Measurements from ENCODE around the gene PPP1R18. TPM values are rescaled to one million over a fixed set of nuclear protein-coding genes. Genes with fewer than 3 reads are reported as not detected.
"Not testable (repeated sequence)": the region's sequence is repeated elsewhere in the genome, so short reads cannot be mapped to it uniquely, and the experiment has no call there.

PPP1R18 gene
- total and polyA plus RNA-seq, 9 of the 15 experiments (the other 6 are each of a cell fraction or from before 2014, with no cell fraction given): 12.0 to 99.2 (median 42.6) TPM

DNA sequence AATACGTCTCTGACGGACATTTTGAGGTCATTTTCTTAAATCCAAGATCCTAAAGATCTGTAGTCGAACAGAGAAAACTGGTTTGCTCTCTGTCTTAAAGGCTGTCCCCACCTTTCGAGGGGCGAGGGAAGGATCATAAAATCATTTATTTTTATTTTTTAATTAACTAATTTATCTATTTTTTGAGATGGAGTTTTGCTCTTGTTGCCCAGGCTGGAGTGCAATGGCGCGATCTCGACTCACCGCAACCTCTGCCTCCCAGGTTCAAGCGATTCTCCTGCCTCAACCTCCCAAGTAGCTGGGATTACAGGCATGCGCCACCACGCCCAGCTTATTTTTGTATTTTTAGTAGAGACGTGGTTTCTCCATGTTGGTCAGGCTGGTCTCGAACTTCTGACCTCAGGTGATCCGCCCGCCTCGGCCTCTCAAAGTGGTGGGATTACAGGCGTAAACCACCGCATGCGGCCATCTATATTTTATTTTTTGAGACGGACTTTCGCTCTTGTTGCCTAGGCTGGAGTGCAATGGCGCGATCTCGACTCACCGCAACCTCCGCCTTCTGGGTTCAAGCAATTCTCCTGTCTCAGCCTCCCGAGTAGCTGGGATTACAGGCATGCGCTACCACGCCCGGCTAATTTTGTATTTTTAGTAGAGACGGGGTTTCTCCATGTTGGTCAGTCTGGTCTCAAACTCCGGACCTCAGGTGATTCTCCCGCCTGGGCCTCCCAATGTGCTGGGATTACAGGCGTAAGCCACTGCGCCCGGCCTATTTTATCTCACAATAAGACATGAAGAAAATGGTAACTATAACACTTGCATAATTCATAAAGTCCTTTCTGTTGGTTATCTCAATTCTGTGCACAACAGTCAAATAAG, 31.6 kb upstream of the PPP1R18 start (continued):
- TF ChIP-seq, protein P1, sequence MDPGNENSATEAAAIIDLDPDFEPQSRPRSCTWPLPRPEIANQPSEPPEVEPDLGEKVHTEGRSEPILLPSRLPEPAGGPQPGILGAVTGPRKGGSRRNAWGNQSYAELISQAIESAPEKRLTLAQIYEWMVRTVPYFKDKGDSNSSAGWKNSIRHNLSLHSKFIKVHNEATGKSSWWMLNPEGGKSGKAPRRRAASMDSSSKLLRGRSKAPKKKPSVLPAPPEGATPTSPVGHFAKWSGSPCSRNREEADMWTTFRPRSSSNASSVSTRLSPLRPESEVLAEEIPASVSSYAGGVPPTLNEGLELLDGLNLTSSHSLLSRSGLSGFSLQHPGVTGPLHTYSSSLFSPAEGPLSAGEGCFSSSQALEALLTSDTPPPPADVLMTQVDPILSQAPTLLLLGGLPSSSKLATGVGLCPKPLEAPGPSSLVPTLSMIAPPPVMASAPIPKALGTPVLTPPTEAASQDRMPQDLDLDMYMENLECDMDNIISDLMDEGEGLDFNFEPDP (CRISPR knock-in tag; IDR thresholded peaks at IDR 0.05): peak; percentile 65; the same call in 1 of the 2 replicates
- TF ChIP-seq NR1H2 (CRISPR knock-in tag; IDR thresholded peaks at IDR 0.05): 0 out of 2 replicates have a peak, but pooled peaks have one; percentile 10
- peak; percentile 47; the same call in 1 of the 2 replicates for TF ChIP-seq DMBX1 (CRISPR knock-in tag; IDR thresholded peaks at IDR 0.05; ENCODE audit: borderline replicate concordance)
- 0 out of 2 replicates have a peak, but pooled peaks have one; percentile 46 for TF ChIP-seq PATZ1 (CRISPR knock-in tag; IDR thresholded peaks at IDR 0.05; ENCODE audit: borderline replicate concordance)
- TF ChIP-seq BRD4 (IDR thresholded peaks at IDR 0.05): 0 out of 2 replicates have a peak, but pooled peaks have one; percentile 19
- TF ChIP-seq E2F3 (CRISPR knock-in tag; IDR thresholded peaks at IDR 0.05): 0 out of 2 replicates have a peak, but pooled peaks have one; percentile 59
- peak; percentile 40; the same call in 1 of the 2 replicates for TF ChIP-seq ZNF449 (CRISPR knock-in tag; IDR thresholded peaks at IDR 0.05)
- TF ChIP-seq, protein P2, sequence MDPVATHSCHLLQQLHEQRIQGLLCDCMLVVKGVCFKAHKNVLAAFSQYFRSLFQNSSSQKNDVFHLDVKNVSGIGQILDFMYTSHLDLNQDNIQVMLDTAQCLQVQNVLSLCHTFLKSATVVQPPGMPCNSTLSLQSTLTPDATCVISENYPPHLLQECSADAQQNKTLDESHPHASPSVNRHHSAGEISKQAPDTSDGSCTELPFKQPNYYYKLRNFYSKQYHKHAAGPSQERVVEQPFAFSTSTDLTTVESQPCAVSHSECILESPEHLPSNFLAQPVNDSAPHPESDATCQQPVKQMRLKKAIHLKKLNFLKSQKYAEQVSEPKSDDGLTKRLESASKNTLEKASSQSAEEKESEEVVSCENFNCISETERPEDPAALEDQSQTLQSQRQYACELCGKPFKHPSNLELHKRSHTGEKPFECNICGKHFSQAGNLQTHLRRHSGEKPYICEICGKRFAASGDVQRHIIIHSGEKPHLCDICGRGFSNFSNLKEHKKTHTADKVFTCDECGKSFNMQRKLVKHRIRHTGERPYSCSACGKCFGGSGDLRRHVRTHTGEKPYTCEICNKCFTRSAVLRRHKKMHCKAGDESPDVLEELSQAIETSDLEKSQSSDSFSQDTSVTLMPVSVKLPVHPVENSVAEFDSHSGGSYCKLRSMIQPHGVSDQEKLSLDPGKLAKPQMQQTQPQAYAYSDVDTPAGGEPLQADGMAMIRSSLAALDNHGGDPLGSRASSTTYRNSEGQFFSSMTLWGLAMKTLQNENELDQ (CRISPR knock-in tag; IDR thresholded peaks at IDR 0.05; ENCODE audit: borderline replicate concordance): 0 out of 2 replicates have a peak, but pooled peaks have one; percentile 62
- TF ChIP-seq CREB3L1 (IDR thresholded peaks at IDR 0.05; ENCODE audit: borderline replicate concordance, low read depth): 0 out of 2 replicates have a peak, but pooled peaks have one; percentile 62
- peak; percentile 22; the same call in 1 of the 2 replicates for TF ChIP-seq SMARCC2 (IDR thresholded peaks at IDR 0.05; ENCODE audit: low read depth)
- TF ChIP-seq NR4A1 (CRISPR knock-in tag; IDR thresholded peaks at IDR 0.05): not testable (repeated sequence)
- TF ChIP-seq NR4A1 (tag; IDR thresholded peaks at IDR 0.05): peak; percentile 30; the same call in 1 of the 2 replicates
- TF ChIP-seq POLR2G (IDR thresholded peaks at IDR 0.05; ENCODE audit: low read depth, low read length): peak; percentile 14; the same call in 1 of the 2 replicates
- TF ChIP-seq ZNF707 (CRISPR knock-in tag; conservative IDR thresholded peaks at IDR 0.05): peak; percentile 52; the same call in 1 of the 2 replicates
- TF ChIP-seq POLR2A (conservative IDR thresholded peaks at IDR 0.05): peak; percentile 10; the same call in 1 of the 2 replicates
- TF ChIP-seq THRAP3 (IDR thresholded peaks at IDR 0.05; ENCODE audit: borderline replicate concordance): peak; percentile 76; the same call in 1 of the 2 replicates
- 0 out of 4 replicates have a peak, but pooled peaks of 1 of the 2 experiments have one; percentile 11 for TF ChIP-seq HDAC1 (IDR thresholded peaks at IDR 0.05)
